ENCODE measurements around the gene CPSF2.
"Not testable (repeated sequence)": the region's sequence is repeated elsewhere in the genome, so short reads cannot be mapped to it uniquely, and the experiment has no call there.

CPSF2 gene

GRCh38 chr14:92160619-92161018 lies 38.9 kb downstream of the CPSF2 start:
- no peak for DNase-seq (ENCODE audit: low read depth)

- no peak for DNase-seq (ENCODE audit: low read depth)
Observed at GRCh38 chr14:92161521-92161920, 39.8 kb downstream of the CPSF2 start.

GRCh38 chr14:92164958-92165357 lies 43.2 kb downstream of the CPSF2 start:
- no peak for DNase-seq (ENCODE audit: low read depth)

GRCh38 chr14:92173668-92174067 lies 51.9 kb downstream of the CPSF2 start:
- no peak for DNase-seq (ENCODE audit: low read depth)

- DNase-seq (ENCODE audit: low read depth), result no peak
Observed at GRCh38 chr14:92175811-92176210, 54.0 kb downstream of the CPSF2 start.

DNA sequence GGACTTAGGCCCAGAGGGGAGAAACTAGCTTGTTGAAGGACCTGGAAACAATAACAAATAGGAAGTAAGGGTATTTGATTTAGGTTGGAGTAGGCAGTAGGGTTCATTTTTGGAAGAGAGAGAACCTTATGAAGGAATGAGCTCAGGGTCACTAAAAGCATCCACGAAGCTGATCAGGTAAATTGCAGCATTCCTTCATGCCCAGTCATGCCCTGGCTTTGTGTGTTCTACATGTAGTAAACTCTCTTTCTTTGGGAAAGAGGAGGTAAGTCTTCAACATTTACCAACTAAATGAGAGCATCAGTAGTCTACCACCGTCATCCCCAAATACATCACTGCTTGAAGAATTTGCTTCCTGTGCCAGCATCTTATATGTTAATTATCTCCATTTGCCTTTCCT lies 54.7 kb downstream of the CPSF2 start:
- no peak for DNase-seq (ENCODE audit: low read depth)

DNA sequence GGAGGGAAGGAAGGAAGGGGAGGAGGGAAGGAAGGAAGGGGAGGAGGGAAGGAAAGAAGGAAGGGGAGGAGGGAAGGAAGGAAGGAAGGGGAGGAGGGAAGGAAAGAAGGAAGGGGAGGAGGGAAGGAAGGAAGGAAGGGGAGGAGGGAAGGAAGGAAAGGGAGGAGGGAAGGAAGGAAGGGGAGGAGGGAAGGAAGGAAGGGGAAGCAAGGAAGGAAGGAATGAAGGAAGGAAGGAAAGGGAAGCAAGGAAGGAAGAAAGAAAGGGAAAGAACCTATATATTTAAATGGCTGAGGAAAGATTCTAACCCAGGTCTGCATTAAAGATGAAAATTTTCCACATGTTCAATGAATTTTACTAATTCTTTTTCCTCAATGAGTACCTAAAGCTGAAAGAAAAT lies 57.4 kb downstream of the CPSF2 start:
- DNase-seq (ENCODE audit: low read depth), result not testable (repeated sequence)

DNA sequence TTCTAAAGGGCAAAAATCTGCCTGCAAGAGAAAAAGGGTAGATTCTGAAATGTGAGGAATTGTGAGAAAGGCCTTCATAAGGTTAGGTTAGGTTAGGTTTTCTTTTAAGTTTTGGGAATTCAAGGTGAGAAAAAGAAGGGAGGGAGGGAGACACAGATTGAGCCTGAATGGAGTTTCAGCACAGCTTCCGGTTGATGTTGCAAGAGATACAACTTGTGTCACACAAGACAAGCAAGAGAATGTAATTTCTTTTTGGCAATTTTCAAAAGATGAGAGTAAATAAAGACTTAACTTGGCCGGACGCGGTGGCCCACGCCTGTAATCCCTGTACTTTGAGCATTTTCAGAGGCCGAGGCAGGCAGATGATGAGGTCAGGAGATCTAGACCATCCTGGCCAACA lies 63.8 kb downstream of the CPSF2 start:
- DNase-seq (ENCODE audit: low read depth), result no peak

DNA sequence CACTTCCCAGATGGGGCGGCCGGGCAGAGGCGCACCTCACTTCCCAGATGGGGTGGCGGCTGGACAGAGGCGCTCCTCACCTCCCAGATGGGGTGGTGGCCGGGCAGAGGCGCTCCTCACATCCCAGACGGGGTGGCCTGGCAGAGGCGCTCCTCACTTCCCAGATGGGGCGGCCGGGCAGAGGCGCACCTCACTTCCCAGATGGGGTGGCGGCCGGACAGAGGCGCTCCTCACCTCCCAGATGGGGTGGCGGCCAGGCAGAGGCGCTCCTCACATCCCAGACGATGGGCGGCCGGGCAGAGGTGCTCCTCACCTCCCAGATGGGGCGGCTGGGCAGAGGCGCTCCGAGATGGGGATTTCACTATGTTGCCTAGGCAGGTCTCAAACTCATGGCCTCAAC lies 65.8 kb downstream of the CPSF2 start:
- not testable (repeated sequence) for DNase-seq (ENCODE audit: low read depth)

DNA sequence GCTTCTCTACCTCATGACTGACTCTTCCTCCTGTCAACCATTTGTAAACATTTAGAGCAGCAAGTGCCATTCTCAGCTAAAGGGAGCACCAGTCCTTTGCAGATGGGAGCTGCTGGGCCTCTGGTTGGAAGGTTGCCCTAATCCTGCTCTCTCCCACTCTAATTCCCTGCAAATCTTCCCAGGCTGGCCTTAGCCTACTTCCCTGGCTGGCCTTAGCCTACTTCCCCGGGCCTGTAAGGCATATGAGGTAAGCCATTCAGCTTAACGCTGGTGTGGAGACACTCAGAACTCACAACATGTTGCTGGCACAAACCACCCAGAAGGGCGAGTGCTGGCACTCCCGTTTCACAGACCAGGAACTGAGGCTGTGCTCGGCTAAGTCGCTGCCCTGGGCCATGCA lies 69.0 kb downstream of the CPSF2 start:
- no peak for DNase-seq (ENCODE audit: low read depth)

GRCh38 chr14:92198804-92199203 lies 77.0 kb downstream of the CPSF2 start:
- DNase-seq (ENCODE audit: low read depth), result no peak

DNA sequence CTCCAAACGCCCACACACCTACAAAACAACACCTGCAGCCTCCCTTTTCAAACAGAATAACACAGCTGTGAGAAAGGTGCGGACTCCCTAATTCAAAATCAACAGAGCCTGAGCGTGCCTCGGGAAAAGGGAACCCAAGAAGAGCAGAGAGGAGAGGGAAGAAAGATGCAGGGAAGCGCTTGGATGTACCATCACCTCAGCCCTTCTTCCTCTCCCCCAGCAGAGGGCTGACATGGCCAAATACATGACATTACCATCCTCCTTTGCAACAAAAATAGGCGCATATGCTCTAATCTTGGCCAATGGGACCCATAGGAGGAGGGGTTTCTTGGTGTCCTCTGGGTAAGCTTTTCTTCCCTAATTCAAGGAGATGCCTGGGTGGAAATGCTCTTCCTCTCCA lies 78.0 kb downstream of the CPSF2 start:
- DNase-seq (ENCODE audit: low read depth), result no peak

DNA sequence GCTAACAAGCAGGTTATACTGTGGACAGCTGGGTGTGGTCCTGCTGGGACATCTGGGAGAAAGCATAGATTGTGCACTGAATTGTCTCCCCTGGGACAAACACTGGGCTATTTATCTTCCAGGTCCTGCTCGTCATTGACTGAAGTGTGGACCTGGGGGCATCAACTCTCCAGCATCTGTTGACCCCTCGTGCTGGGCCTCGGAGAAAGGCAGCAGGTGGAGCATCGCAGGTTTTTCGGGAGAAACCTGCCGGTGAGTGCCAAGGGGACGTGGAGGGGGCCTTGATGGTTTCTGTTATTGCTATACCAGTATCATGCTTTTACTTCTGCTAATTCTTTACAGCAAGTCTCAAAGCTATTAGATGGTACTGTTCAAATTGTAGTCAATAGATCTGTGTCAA lies 81.3 kb downstream of the CPSF2 start:
- no peak for DNase-seq (ENCODE audit: low read depth)

- no peak for DNase-seq (ENCODE audit: low read depth)
Observed at GRCh38 chr14:92204792-92205191, 83.0 kb downstream of the CPSF2 start.

- no peak for DNase-seq (ENCODE audit: low read depth)
Observed at GRCh38 chr14:92207012-92207927, 85.5 kb downstream of the CPSF2 start.

- no peak for DNase-seq (ENCODE audit: low read depth)
Observed at GRCh38 chr14:92207928-92208265, 86.1 kb downstream of the CPSF2 start.

DNA sequence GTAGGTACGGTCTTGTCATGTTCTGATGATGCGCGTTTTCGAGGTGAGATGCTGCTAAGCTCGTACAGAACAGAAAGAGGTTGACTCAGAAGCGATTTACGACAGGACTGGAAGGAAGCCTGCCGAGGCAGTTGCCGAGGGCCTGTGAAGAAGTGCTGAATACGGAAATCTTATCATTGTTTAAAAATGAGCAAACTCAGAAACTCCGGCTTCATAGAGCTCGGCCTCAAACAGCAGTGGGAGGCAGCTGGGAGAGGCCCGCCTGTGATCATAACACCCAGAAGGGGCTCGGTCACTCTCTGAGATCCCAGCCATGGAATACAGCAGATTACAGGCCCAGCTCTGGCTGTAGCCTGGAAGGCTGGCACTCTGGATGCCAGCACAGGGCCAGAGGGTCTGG lies 87.4 kb downstream of the CPSF2 start:
- DNase-seq (ENCODE audit: low read depth), result no peak

DNA sequence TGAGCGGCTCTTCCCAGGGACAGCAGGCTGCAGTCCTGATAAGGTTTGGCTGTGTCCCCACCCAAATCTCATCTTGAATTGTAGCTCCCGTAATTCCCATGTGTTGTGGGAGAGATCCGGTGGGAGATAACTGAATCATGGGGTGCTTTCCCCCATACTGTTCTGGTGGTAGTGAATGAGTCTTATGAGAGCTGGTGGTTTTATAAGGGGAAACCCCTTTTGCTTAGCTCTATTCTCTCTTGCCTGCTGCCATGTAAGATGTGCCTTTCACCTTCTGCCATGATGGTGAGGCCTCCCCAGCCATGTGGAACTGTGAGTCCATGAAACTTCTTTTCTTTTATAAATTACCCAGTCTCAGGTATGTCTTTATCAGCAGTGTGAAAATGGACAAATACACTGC lies 91.4 kb downstream of the CPSF2 start:
- DNase-seq (ENCODE audit: low read depth), result not testable (repeated sequence)

GRCh38 chr14:92215579-92215978 lies 93.8 kb downstream of the CPSF2 start:
- no peak for DNase-seq (ENCODE audit: low read depth)

DNA sequence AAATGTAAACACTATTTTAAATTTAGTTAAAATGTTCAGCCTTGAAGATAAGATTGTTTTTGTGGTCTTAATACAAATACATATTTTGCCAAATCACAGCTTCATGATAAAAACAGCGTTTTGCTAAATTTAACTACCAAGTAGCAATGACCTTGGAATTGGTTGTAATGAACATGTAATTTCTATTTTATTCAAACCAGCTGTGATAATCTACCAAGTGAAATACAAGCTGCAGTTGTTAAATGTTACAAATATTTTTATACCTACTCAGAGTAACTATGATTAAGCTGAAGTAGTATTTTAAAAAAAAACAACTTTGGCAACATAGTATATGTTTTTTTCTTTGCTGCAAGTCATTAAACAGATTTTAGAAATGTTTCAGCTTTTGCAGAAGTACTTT lies 96.2 kb downstream of the CPSF2 start:
- no peak for DNase-seq (ENCODE audit: low read depth)

All from activated T-helper 1 cell treated with Interleukin-2 at 50 U/mL for 16 hours (primary cell).